ENCODE results near the gene TRNP1.
A peak's percentile ranks its signal among the peaks of the same experiment; 100 is the strongest.

TRNP1 gene

DNA sequence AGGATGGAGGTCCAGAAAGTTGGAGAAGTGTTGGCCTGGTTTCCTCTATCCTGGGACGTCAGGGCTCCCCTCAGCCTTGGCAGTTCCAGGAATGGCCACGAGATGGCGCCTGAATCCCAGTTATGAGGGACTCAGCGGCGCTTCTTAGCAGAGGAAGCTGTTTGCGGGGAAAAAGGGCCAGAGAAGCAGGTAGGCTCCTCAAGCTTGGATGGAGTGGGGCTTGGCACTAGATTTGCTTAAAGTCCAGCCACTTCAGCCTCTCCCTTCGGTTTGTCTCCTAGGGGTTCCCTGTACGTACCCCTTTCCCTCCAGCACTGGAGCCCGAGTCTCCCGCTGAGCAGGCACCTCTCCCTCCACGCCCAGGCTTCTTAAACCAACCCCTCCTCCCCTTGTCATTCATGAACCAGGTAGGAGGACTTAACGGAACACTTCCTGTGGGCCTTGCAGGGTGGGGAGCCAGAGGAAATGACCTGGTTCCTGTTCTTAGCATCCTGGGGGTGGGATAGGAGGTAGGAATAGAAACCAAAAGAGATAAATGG, 51.2 kb downstream of the TRNP1 start:
- Mint-ChIP-seq H3K27ac (peak overlapping the region; percentile 52), H3K4me3 (peak overlapping the region; percentile 50), H3K4me1 (ENCODE audit: low read depth) (peaks cover 19% of the 10 kb centered on the region), H3K9me3 (no peaks in the 10 kb centered on the region), H3K27me3 (no peaks in the 10 kb centered on the region), H3K36me3 (ENCODE audit: low read depth) (no peaks in the 10 kb centered on the region)
- DNase-seq, result peak; percentile 96

DNA sequence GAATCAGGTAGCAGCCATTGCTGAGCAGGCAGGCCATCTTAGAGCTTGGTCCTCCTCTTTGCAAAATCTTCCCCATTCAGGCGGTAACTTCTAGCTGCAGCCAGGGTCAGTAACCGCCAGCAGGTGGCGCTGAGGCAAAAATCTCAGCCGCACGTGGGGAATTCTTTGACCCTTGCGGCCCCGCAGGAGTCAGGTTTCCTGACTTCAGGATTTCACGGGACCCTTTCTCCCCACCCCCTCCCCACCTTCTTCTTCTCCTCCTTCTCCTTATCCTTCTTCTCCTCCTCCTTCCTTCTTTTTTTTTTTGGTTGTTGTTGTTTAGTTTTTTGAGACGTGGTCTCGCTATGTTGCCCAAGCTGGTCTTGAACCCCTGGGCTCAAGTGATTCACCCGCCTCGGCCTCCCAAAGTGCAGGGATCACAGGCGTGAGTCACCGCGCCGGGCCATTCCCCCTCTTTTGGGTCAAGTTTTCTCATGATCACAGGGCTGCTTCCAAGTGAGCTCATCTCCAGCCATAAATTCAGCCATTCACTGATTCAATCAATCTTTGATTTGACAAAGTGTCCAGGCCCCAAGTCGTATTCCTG, 52.6 kb downstream of the TRNP1 start:
- Mint-ChIP-seq H3K27ac (no peak overlapping the region), H3K27me3 (no peaks in the 10 kb centered on the region), H3K9me3 (no peaks in the 10 kb centered on the region), H3K4me1 (ENCODE audit: low read depth) (peaks cover 19% of the 10 kb centered on the region), H3K36me3 (ENCODE audit: low read depth) (no peaks in the 10 kb centered on the region), H3K4me3 (no peak overlapping the region)
- peak; percentile 83 for DNase-seq

DNA sequence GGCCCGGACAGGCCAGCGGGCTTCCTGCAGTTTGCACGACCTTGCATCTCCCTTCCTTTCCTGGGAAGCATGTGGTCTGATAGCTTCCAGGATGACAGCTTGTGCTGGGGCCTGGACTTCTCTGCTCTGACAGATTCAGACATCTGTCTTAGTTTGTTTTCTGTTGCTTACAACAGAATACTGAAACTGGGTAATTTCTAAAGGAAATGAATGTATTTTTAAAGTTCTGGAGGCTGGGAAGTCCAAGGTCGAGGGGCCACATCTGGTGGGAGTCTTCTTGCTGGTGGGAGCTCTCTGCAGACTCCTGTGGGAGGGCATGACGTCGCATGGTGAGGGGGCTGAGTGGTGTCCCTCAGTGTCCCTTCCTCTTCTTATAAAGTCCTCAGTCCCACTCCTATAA, 54.4 kb downstream of the TRNP1 start:
- no peaks in the 10 kb centered on the region for H3K36me3 Mint-ChIP-seq (ENCODE audit: low read depth)
- H3K27ac Mint-ChIP-seq, result no peak overlapping the region
- peaks cover 19% of the 10 kb centered on the region for H3K4me1 Mint-ChIP-seq (ENCODE audit: low read depth)
- H3K27me3 Mint-ChIP-seq, result no peaks in the 10 kb centered on the region
- DNase-seq, result no peak
- H3K4me3 Mint-ChIP-seq, result no peak overlapping the region
- H3K9me3 Mint-ChIP-seq, result no peaks in the 10 kb centered on the region

DNA sequence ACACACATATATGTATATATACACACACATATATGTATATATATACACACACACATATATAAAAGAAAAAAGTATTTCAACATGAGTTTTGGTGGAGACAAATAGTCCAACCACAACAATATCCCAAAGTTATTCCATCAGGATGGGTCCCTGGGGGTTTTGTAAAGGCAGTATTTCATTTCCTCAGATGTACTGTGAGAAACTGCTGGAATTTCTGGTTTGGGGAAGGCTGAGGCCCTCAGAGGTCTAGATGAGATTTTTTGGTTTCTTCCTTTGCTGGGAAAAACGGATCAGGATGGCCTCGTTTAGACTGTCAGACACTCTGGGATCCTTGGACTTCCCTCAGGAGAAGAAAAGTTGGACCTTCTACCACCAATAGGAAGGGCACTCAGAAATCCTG, 55.6 kb downstream of the TRNP1 start:
- Mint-ChIP-seq H3K4me1 (ENCODE audit: low read depth) (peaks cover 19% of the 10 kb centered on the region), H3K9me3 (no peaks in the 10 kb centered on the region), H3K27ac (no peak overlapping the region), H3K36me3 (ENCODE audit: low read depth) (no peaks in the 10 kb centered on the region), H3K27me3 (no peaks in the 10 kb centered on the region), H3K4me3 (no peak overlapping the region)
- DNase-seq, result no peak

DNA sequence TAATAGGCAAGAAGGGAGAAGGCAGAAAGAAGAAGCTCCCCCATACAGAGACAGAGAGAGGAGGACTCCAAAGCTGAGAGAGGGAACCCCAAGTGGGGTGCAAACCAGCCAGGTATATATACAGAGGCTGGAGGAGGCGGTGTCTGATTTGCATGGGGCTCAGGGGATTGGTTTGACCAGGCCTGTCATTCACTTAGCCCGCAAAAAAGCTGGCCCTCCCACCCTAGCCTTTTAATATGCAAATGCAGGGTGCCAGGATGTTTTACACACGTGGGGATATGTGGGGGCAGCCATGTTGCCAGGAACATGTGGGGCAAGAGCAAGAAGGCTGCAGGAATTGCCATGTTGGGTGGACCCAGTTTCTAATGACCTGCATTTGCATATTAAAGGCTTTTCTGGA, 56.1 kb downstream of the TRNP1 start:
- Mint-ChIP-seq H3K4me1 (ENCODE audit: low read depth) (peaks cover 17% of the 10 kb centered on the region), H3K4me3 (no peak overlapping the region), H3K36me3 (ENCODE audit: low read depth) (no peaks in the 10 kb centered on the region), H3K27ac (no peak overlapping the region), H3K9me3 (no peaks in the 10 kb centered on the region), H3K27me3 (no peaks in the 10 kb centered on the region)
- no peak for DNase-seq
